Gastrocnemius medialis (tissue), 4 donors: ENCODE data around the gene ULBP2. TPM values are rescaled to one million over a fixed set of nuclear protein-coding genes. Genes with fewer than 3 reads are reported as not detected.

ENCODE experiments used
- ATAC-seq, 2 donors: fragments of 150-250 bp; one replicate each; pipeline ENCODE4 v1.9.1; 2016
- DNase-seq, 2 donors: peaks; one replicate each; pipeline ENCODE4 v3.0.0-alpha.2; 2019
- H3K27ac ChIP-seq, 4 donors: fragments of 200-600 bp; sonication (generic); 1 replicate in 1 of 4; 2 replicates in 3 of 4; pipeline ENCODE4 v1.5.1; 2016 to 2018; ENCODE audit warnings: mild to moderate bottlenecking in 2 of 4, moderate library complexity in 1 of 4
- H3K27me3 ChIP-seq, 3 donors: fragments of 200-600 bp; sonication (generic) in 2 of 3; 1 replicate in 1 of 3; 2 replicates in 2 of 3; pipeline versions ENCODE4 v1.5.1 to v1.6.0; 2016 to 2019; ENCODE audit warnings: mild to moderate bottlenecking in 1 of 3, moderate library complexity in 1 of 3
- H3K36me3 ChIP-seq, 2 donors: fragments of 200-600 bp; sonication (generic) in 1 of 2; one replicate each; pipeline ENCODE4 v1.5.1; 2017 to 2018
- H3K4me1 ChIP-seq, 2 donors: fragments of 200-600 bp; sonication (generic) in 1 of 2; one replicate each; pipeline ENCODE4 v1.5.1; 2016 to 2017; ENCODE audit warnings: mild to moderate bottlenecking in 2 of 2
- H3K4me3 ChIP-seq, 4 donors: fragments of 200-600 bp; sonication (generic) in 3 of 4; 1 replicate in 1 of 4; 2 replicates in 3 of 4; pipeline ENCODE4 v1.5.1; 2016 to 2019; ENCODE audit warnings: mild to moderate bottlenecking in 2 of 4
- H3K9me3 ChIP-seq, 3 donors: fragments of 200-600 bp; sonication (generic) in 2 of 3; 1 replicate in 1 of 3; 2 replicates in 2 of 3; pipeline ENCODE4 v1.5.1; 2016 to 2019
- POLR2A ChIP-seq, 2 donors: fragments of 450-650 bp; IDR thresholded peaks; one replicate each; pipeline ENCODE4 v1.6.1; 2017; ENCODE audit warnings: antibody characterized with exemption in 2 of 2, mild to moderate bottlenecking in 2 of 2, moderate library complexity in 2 of 2
- in situ Hi-C, 4 donors: fragments of 200-750 bp; cut with MboI; loops; one replicate each; pipeline versions ENCODE4 v1.15.0 to v1.8.0; 2017; ENCODE audit warnings: low sequenced_read_pairs in 4 of 4
- intact Hi-C: fragments of 100-400 bp; cut with DNase I; formaldehyde crosslinking; loops from one replicate; pipeline ENCODE4 v1.15.1; 2023; ENCODE audit warnings: low total_unique reads
- total RNA-seq, 4 donors: library from RNA; depleted of rRNA; stranded (reverse); fragments of >200 nt; gene quantifications; one replicate each; pipeline versions ENCODE4 v1.1.0 to v1.2.3, GENCODE V29; 2016
- TF ChIP-seq, protein P1 (sequence below), 5 experiments: fragments of 450-650 bp in 3 of 5; fragments of 200-600 bp in 2 of 5; sonication (generic) in 2 of 5; IDR thresholded peaks in 4 of 5; conservative IDR thresholded peaks in 1 of 5; 1 replicate in 4 of 5; 2 replicates in 1 of 5; pipeline ENCODE4 v1.5.1; 2016 to 2019; ENCODE audit warnings: antibody characterized with exemption in 5 of 5, mild to moderate bottlenecking in 3 of 5, moderate library complexity in 3 of 5

ULBP2 gene
- total RNA-seq, 4 donors from 2014 or later, result 0.44 to 0.49 TPM; not detected in 2

DNA sequence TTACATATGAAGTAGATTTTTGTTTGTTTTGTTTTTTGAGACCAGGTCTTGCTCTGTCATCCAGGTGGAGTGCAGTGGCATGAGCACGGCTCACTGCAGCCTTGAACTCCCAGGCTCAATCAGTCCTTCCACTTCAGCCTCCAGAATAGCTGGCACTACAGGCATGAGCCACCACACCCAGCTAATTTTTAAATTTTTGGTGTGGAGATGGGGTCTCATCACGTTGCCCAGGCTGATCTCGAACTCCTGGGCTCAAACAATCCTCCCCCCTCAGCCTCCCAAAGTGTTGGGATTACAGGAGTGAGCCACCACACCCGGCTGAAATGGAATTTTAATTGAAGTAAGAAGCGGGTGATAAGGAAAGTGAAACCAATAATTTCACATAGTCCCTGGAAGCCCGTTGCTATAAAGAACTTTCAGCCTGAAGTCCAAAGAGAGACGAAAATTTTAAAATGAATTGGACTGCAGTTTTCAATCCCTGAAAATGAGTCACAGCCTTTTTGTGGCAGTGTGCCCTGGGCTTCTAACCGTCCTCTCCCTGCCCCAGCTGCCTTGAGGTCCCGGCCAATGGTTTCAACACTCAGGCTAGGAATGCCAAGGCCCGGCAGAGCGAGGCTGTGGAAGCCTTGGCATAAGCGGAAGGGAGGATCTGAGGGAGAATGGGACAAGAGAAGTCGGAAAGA lies 44.7 kb upstream of the ULBP2 start:
- Histone ChIP-seq H3K36me3 (no peaks in the 10 kb centered on the region), H3K9me3 (no peaks in the 10 kb centered on the region), H3K27ac (peak overlapping the region; percentile 77 to 86 (median 85)), H3K4me1 (peaks cover 35 to 42% of the 10 kb centered on the region in 2 donors), H3K4me3 (peak overlapping the region; percentile 12 to 21 (median 17)), H3K27me3 (no peaks in the 10 kb centered on the region)
- intact Hi-C loops, result loop anchor here (1.0 to 10.0 kb wide), 6 partner anchors 29 to 1498 kb away; partner anchors contain the start of genes LRP11, PPIL4 and ZBTB2
- DNase-seq, result peak; percentile 91 to 96
- TF ChIP-seq, protein P1, sequence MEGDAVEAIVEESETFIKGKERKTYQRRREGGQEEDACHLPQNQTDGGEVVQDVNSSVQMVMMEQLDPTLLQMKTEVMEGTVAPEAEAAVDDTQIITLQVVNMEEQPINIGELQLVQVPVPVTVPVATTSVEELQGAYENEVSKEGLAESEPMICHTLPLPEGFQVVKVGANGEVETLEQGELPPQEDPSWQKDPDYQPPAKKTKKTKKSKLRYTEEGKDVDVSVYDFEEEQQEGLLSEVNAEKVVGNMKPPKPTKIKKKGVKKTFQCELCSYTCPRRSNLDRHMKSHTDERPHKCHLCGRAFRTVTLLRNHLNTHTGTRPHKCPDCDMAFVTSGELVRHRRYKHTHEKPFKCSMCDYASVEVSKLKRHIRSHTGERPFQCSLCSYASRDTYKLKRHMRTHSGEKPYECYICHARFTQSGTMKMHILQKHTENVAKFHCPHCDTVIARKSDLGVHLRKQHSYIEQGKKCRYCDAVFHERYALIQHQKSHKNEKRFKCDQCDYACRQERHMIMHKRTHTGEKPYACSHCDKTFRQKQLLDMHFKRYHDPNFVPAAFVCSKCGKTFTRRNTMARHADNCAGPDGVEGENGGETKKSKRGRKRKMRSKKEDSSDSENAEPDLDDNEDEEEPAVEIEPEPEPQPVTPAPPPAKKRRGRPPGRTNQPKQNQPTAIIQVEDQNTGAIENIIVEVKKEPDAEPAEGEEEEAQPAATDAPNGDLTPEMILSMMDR (IDR thresholded peaks at IDR 0.05 in 4 of 5, conservative IDR thresholded peaks at IDR 0.05 in 1 of 5), result no peak
- TF ChIP-seq POLR2A (IDR thresholded peaks at IDR 0.05), result no peak
- peak; percentile 82 to 87 for ATAC-seq
- in situ Hi-C loops, result no loop called here

DNA sequence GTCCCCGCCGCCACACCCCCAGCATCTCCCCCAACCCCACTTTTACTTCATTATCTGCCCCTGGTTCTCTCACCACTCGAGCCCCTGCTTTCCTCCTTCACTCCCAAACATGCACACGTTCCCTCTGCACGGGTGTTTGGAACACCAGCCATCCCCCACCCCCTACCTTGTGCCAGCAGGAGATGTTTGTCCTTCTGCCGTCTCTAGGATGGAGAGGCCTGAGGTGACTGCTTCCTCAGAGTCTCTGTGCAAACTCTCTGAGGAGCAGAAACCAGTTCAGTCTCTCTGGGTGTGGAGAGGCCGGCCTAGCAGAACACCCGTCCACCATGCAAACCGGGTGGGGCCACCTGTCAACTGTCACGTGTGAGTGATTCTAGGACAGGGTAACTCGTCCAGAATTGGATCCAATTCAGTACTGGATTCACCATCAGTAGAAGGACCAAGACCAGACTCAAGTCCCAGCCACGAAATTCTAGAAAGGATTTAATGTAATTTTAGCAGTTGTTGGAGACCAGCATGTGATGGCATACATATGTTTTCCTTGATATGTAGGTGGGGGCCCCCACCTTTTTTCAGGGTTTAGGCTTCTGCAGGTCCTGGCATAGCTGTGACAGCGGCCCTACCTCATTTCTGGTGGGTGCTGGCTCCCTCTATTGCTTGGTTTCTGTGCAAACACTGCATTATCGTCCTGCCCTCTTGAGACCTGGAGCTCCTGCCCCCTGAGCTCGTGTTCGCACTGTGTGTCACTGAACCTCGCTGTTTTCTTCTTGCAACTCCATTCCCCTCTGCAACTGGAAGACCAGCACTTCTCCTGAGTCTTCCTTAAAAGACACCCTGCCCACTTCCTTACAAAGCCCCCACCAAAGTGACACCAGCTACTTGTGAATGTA lies 43.7 kb upstream of the ULBP2 start, which contains the start of gene RAET1E:
RAET1E (minus strand) TSS at position 259 of the 890 bp plus-strand sequence. CDS start 7,212 bp downstream, outside the sequence.
- intact Hi-C loops, result loop anchor here (1.0 to 10.0 kb wide), 6 partner anchors 28 to 1497 kb away; partner anchors contain the start of genes LRP11, PPIL4 and ZBTB2
- ATAC-seq (no peak), DNase-seq (no peak)
- peak within 1 kb of the TSS; percentile 12 to 21 (median 17) for H3K4me3 ChIP-seq
- H3K27me3 ChIP-seq, result no peaks in the 10 kb centered on the region
- no peaks in the 10 kb centered on the region for H3K9me3 ChIP-seq
- in situ Hi-C loops, result no loop called here
- H3K27ac ChIP-seq, result peak within 1 kb of the TSS; percentile 77 to 86 (median 85)
- no peaks in the 10 kb centered on the region for H3K36me3 ChIP-seq
- H3K4me1 ChIP-seq, result peaks cover 35 to 42% of the 10 kb centered on the region in 2 donors
- TF ChIP-seq, protein P1 (IDR thresholded peaks at IDR 0.05 in 4 of 5, conservative IDR thresholded peaks at IDR 0.05 in 1 of 5), result no peak
- TF ChIP-seq POLR2A (IDR thresholded peaks at IDR 0.05), result no peak

DNA sequence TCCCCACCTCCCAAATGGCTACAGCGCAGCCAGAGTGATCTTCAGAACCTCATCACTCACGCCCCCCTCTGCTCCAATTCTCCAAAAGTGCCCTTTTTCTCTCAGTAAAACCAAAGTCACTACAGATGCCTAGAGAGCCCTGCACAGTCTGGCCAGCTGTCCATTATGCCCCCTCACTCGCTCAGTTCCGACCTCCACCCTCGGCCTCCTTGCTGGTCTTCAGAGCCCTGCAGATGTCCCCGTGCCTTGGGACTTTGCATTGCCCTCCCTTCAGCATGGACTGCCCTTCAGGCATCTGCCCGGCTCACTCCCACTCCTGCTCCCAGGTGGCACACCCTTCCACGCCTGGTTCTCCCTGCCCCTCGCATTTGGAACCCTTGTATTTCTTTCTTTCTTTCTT lies 42.8 kb upstream of the ULBP2 start:
- intact Hi-C loops, result loop anchor here (5.0 to 10.0 kb wide), 3 partner anchors 147 to 1496 kb away; partner anchors contain the start of genes PPIL4 and ZBTB2

DNA sequence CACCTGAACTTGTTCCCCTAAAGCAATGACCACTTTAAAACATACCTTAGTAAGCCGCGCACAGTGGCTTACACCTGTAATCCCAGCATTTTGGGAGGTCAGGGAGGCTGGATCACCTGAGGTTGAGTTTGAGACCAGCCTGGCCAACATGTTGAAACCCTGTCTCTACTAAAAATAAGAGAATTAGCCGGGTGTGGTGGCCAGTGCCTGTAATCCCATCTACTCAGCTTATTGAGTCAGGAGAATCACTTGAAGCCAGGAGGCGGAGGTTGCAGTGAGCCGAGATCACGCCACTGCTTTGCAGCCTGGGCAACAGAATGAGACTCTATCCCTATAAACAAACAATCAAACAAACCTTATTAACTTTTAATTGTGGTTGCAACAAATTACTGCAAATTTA lies 42.3 kb upstream of the ULBP2 start:
- in situ Hi-C loops, result no loop called here
- intact Hi-C loops, result loop anchor here (5.0 to 10.0 kb wide), 3 partner anchors 147 to 1495 kb away; partner anchors contain the start of genes PPIL4 and ZBTB2
- Histone ChIP-seq H3K4me3 (no peak overlapping the region), H3K4me1 (peaks cover 36 to 42% of the 10 kb centered on the region in 2 donors), H3K27me3 (no peaks in the 10 kb centered on the region), H3K36me3 (no peaks in the 10 kb centered on the region), H3K9me3 (no peaks in the 10 kb centered on the region), H3K27ac (no peak overlapping the region)
- DNase-seq (peak in 1 of 2 donors; percentile 26), ATAC-seq (no peak)
- TF ChIP-seq, protein P1 (IDR thresholded peaks at IDR 0.05 in 4 of 5, conservative IDR thresholded peaks at IDR 0.05 in 1 of 5), result no peak
- no peak for TF ChIP-seq POLR2A (IDR thresholded peaks at IDR 0.05)

More for the DNA sequence above, 42.8 kb upstream of the ULBP2 start:
- Histone ChIP-seq H3K4me3 (no peak overlapping the region), H3K4me1 (peaks cover 35 to 42% of the 10 kb centered on the region in 2 donors), H3K27ac (no peak overlapping the region), H3K36me3 (no peaks in the 10 kb centered on the region), H3K9me3 (no peaks in the 10 kb centered on the region), H3K27me3 (no peaks in the 10 kb centered on the region)
- in situ Hi-C loops, result no loop called here
- TF ChIP-seq, protein P1 (IDR thresholded peaks at IDR 0.05 in 4 of 5, conservative IDR thresholded peaks at IDR 0.05 in 1 of 5), result no peak
- TF ChIP-seq POLR2A (IDR thresholded peaks at IDR 0.05), result no peak
- no peak for DNase-seq
- ATAC-seq, result no peak
